HG03103 (cell line): ENCODE results near the gene SMIM41.

ENCODE experiments used
- ATAC-seq: cut with Tn5 transposase; IDR thresholded peaks from one replicate; pipeline ENCODE4 v1.9.1; 2021; ENCODE audit warnings: low read depth; ENCODE audit not compliant: unreplicated experiment

The SMIM41 gene

DNA sequence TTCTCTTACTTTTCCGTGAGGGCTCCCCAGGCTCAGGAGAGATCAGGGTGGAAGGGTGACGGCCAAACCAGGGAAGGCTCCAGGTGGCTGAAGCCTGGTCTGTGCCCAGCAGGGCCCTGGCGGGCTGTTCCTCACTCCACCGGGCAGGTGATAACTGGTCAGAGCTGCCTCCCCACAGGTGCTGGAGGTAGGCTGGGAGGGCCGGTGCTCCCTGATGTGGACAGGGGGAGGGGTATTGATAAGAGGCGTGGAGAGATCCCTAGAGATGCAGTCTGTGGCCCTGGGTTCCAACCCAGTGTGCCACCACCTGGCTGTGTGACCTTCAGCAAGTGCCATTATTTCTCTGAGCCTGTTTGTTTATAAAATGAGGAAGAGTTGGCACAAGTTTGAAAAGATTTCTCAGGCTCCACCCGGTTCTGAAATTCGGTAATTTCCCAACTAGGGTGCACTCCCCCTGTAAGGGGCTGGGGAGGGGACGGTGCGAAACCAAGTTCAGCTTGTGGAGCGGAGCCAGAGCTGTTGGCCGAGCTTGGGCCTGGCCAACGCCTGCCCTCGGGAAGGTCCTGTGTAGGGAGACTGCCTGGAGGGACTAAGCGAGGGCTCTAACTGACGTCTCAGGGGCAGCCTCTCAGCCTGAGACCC, 29.3 kb upstream of the SMIM41 start:
- ATAC-seq = no peak

DNA sequence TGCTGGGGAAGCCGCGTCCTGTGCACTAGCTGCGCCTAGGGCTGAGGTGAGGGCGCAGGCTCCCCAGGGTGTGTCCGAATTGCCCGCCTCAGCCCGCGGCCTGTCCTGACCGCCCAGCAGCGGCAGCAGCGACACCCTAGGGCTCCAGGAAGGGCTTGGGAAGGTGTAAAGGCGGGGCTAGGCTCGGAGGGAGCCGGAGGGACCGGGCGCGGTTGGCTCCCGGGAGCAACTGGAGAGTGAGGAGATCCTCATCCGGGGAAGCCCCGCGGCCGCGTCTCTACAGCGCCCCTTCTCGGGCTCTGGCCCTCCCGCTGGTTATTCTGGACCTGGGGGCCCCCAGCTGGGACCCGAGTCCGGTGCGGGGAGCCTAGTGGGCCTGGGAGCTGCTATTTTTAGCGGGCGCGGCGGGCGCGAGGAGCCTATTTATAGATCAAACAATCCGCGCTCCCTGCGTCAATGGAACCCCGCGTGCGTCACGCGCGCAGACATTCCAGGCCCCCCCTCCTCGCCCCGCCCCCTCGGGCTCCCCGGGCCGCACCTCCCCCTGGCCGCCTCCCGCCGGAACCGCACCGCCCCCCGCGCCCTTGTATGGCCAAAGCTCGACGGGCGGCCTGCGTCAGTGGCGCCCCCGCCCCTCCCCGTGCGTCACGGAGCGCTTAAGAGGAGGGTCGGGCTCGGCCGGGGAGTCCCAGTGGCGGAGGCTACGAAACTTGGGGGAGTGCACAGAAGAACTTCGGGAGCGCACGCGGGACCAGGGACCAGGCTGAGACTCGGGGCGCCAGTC, 28.6 kb upstream of the SMIM41 start, which contains the start of gene NR4A1:
Gene NR4A1, plus strand, starts transcription at position 685 of the 784 bp plus-strand sequence. CDS start 2,887 bp downstream, outside the sequence.
- ATAC-seq = peak; percentile 60

DNA sequence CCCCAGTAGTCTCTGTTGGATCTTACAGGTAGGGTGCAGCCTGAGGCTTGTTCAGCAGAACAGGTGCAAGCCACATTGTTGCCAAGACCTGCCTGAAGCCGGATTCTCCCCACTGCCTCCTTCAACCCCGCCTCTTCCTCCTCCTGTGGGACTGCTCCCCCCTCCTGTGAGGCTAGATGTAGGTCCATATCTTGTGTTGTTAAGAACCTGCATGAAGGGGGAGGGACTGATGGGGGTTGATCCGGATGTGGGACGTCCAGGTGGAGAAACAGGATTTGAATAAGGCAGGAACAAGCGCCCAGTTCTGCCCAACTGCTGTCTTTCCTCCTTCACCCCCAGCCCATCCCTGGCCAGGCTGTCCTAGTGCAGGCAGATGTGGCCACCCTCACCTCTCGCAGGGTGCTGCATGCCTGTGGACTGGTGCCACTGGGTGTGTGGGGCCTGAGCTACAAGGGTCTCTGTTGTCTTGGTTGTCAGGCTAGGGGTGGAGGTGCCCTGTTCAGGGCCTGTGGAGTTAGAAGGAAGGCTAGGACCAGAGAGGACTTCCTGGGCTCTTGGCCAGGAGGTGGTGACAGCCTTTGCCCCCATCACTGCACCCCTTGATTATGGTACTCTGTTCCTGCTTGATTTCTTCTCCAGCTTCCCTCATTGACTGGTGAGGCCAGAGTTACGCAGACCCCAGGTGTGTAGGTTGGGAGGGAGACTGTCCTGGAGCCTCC, 26.9 kb upstream of the SMIM41 start:
- no peak for ATAC-seq

DNA sequence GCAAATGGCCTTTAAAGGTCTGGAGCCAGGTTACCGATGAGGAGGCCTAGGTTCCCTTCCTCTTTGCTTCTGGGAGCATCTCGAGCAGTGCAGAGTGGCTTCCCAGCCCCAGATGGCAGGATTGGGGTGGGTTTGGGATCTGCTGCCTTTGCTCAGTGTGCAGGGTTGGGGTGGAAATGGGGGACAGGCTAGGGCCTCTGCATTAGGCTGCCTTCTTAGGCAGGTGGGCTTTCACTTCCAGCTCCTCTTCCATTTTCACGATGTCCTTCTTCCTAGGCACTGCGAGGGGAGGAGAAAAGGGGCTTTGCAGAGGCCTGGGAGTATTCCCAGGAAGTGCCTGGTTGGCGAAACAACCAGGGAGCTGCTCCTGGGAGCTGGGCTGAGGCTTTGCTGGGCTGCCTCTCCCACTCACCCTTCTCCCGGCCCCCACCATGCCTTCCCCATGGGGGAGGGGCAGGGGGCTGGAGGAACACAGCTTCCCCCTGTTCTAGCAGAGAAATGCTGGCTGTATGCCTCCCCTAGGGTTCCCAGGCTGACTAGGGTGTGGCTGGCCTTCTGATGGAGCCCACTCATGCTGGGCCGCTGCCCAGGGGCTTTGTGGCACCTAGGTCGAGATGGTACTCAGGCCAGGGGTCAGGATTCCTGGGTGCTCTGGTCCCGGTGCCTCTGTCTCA, 25.8 kb upstream of the SMIM41 start:
- no peak for ATAC-seq

DNA sequence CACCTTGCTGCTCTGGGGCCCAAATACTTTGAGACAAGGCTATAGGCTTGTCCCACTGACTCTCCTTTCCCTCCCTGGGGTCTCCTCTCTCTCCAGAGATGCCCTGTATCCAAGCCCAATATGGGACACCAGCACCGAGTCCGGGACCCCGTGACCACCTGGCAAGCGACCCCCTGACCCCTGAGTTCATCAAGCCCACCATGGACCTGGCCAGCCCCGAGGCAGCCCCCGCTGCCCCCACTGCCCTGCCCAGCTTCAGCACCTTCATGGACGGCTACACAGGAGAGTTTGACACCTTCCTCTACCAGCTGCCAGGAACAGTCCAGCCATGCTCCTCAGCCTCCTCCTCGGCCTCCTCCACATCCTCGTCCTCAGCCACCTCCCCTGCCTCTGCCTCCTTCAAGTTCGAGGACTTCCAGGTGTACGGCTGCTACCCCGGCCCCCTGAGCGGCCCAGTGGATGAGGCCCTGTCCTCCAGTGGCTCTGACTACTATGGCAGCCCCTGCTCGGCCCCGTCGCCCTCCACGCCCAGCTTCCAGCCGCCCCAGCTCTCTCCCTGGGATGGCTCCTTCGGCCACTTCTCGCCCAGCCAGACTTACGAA, 25.2 kb upstream of the SMIM41 start:
- no peak for ATAC-seq

DNA sequence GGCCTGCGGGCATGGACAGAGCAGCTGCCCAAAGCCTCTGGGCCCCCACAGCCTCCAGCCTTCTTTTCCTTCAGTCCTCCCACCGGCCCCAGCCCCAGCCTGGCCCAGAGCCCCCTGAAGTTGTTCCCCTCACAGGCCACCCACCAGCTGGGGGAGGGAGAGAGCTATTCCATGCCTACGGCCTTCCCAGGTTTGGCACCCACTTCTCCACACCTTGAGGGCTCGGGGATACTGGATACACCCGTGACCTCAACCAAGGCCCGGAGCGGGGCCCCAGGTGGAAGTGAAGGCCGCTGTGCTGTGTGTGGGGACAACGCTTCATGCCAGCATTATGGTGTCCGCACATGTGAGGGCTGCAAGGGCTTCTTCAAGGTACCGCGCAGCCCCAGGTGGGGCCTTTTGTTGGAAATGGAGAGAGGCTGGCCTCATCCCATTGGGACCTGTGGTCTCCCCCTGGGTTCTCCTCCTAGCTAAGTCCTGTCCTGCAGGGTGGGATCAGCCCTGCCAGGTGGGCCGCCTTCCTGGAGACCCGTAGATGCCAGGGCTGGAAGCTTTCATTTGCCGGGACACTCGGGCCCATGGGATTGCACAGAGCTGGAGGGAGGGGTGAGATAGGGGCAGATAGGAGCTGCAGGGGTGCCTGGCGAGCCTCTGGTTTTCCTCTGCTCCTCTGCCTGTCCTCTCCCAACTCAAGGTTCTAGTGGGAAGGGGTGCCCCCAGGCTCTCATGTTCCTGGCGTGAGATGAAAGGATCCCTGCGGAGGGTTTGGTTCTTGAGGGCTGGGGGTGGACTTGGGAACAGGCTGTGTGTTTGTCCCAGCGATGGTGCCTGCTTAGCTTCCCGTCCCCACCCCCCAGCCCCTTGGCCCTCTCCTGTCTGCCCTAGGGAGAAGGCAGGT, 24.4 kb upstream of the SMIM41 start:
- no peak for ATAC-seq

DNA sequence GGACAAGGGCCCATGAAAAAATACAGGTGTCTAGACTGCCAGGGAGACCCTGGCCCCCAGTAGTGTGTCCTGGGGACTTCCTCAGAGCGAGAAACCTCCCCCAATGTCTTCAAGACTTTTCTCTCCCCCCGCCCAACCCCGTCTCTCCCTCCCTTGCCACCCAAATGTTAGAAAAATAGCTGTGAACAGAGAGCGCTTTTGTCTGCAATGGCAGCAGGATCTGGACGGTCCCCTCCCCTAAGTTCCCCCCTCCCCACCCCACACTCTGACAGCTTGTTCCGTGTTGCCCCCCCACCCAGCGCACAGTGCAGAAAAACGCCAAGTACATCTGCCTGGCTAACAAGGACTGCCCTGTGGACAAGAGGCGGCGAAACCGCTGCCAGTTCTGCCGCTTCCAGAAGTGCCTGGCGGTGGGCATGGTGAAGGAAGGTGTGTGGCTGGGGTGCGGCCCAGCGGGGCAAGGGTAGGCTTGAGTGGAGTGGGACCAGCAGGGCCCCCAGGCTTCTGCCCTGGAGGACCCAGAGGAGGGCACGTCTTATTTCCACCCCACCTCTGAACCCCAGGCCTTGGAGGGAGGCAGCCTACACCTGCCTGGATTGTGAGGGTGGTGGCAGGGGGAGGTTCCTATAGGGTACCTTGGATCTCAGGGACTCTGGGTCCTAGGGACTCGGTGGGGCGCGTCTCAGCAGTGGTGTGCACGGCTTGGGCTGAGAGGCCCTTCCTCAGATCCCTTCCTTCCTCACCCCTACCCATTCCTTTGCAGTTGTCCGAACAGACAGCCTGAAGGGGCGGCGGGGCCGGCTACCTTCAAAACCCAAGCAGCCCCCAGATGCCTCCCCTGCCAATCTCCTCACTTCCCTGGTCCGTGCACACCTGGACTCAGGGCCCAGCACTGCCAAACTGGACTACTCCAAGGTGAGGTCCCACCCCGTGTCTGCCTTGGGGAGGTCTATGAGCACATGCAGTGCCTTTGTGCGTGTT, 23.5 kb upstream of the SMIM41 start:
- ATAC-seq = no peak

DNA sequence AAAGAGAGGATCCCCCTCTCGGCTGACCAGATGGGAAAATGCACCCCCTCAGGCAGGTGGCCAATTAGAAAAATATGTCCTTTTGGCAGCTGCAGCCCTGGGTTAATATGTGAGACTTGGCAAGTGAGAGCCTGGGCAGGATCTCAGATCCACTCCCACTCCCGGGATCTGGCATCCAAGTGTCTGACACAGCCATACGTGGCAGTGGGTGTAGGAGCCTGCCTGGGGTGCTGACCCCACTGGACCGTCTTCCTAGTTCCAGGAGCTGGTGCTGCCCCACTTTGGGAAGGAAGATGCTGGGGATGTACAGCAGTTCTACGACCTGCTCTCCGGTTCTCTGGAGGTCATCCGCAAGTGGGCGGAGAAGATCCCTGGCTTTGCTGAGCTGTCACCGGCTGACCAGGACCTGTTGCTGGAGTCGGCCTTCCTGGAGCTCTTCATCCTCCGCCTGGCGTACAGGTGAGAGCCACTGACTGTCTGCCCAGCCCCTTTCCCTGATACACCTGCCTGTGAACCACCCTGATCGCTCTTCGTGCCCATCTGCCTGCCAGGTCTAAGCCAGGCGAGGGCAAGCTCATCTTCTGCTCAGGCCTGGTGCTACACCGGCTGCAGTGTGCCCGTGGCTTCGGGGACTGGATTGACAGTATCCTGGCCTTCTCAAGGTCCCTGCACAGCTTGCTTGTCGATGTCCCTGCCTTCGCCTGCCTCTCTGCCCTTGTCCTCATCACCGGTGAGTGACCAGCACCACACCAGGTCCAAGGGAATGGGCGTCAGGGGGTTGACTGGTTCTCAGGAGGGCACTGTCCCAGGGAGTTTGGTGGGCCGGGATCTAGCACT, 22.5 kb upstream of the SMIM41 start:
- no peak for ATAC-seq

DNA sequence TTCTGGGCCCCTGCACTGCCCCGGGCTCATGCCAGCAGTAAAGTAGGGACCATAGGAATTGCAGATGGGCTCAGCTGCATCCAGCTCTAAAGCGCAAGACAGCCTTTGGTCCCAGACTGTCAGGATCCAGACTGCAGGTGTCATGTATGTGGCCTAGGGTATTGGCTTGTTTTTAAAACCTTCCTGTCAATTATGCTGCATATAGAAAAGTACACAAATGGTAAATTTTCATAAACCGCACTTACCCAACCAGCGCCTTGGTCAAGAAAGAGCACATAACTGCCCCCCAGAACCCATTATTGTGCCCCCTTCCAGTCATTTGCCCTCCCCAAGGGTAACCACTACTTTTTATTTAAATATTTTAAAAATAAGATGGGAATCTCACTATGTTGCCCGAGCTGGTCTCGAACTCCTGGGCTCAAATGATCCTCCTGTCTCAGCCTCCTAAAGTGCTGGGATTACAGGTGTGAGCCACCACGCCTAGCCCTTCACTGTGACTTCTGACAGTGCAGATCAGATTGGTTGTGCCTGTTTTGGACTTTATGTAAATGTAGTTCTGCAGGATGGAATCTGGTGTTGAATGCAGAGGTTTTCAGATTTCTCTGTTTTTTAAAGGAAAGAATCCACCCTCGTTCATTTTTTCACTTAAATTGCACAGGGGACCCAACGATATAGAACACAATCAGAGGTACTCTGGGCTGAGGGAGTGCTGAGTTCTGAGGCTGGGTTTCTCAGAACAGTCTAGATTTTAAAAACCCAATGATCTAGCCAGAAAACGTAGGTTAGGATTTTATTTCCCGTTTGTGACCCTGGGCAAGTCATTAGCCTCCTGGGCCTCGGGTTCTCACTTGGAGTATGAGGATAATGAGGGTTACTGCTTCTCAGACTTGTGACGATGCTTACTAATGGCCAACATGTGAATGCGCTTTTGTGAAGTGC, 21.6 kb upstream of the SMIM41 start:
- no peak for ATAC-seq

DNA sequence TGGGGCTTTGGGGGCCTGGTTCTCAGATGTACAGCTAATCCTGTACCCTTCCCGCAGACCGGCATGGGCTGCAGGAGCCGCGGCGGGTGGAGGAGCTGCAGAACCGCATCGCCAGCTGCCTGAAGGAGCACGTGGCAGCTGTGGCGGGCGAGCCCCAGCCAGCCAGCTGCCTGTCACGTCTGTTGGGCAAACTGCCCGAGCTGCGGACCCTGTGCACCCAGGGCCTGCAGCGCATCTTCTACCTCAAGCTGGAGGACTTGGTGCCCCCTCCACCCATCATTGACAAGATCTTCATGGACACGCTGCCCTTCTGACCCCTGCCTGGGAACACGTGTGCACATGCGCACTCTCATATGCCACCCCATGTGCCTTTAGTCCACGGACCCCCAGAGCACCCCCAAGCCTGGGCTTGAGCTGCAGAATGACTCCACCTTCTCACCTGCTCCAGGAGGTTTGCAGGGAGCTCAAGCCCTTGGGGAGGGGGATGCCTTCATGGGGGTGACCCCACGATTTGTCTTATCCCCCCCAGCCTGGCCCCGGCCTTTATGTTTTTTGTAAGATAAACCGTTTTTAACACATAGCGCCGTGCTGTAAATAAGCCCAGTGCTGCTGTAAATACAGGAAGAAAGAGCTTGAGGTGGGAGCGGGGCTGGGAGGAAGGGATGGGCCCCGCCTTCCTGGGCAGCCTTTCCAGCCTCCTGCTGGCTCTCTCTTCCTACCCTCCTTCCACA, 20.7 kb upstream of the SMIM41 start:
- ATAC-seq = no peak

DNA sequence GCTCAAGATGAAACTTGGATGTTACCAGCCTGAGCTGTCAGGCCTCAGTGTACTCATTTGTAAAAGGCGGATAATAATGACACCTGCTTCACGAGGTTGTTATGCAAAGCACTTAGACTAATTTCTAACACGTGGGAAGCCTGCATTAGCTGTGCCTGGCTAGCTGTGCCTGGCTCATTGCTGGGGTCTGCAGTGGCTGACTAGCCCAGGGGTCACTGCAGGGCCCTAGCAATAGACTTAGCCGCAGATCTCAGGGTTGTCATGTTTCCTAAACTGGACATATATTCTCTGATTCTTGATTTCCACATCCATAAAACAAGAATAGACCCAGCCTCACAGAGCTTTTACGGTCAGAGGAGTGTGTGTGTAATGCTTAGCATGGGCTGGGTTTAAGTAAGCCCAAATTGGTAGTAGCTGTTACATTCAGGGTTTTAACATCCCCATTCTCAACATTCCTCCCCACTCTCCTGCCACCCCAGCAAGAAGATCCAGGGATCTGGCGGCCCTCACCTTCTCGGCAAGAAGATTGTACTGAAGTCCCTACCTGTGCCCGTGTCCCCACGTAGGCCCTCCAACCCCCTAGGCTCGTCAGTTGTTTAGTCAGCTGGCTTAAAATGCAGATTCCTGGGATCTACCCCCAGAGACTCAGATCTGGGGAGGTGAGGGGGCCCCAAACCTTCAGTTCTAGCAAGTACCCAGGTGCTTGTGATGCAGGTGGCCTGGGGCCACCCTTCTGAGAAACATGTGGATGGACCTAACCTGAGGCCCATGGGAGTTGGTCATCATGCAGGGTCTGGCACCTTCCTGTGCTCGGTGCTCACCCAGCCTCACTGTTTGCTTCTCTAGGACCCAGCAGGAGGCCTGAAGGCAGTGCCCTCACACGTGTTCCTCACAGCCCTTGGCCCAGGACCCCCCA, 19.7 kb upstream of the SMIM41 start:
- no peak for ATAC-seq

DNA sequence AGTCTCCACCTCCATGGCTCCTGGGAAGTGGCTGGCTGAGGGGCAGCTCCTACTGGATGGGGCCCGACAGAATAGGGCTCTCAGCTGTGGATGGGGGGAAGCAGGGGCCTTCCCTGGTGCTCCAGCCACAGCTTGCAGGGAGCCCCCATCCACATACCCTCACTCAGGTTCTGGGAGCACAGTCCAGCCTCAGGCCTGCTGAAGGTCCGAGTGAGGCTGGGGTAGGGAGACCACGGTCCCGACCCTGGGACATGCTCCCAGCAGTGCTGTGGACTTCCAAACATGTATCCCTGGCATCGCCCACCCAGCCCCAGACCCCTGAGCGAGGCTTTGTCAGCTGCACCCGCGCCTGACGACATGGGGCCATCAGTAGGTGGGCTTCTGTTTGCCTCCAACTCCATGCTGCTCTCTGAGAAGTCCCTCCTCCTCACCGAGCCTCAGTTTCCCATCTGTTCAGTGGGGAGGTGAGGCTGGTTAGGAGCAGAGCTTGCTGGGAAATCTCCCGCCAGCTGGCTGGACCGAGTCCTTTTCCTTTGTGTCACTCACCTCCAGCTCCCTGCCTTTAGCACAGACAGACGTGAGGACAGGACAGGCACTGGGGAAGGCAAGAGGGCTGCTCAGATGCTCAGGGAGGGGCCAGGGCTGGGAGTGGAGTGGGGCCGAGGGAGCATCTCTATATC, 18.9 kb upstream of the SMIM41 start:
- no peak for ATAC-seq

DNA sequence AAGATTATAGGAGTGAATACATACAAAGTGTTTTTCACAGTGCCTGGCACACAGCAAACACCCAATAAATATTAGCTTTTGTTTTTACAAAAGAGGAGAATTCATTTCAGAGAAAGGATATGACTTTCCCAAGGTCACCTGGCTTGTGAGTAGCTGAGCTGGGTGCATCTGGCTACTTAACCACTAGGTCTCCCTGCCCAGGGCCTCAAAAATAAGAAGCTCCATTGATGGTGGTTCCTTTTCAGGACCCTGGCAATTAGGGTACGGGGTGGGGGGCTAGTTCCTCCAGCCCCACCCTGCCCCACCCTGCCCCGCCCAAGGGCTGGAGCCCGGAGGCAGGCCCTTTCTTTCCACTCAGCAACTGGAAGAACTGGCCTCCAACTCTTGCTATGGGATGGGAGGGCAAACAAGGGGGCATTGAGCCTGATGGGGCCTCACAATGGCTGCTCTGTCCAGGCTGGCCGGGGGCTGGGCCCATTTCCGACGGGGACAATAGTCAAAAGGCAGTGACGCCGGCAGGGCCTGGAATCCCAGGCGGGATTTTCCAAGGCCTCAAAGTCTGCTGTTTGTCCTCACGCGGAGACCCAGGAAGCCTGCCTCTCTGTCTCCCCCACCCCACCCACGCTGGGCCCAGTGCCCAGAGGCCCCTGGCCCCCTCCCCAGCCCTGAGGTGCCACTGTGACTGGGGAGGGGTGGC, 17.9 kb upstream of the SMIM41 start:
- ATAC-seq = no peak
